GM21528 (cell line): ENCODE measurements around the gene CYP46A1.

Experiments
- ATAC-seq: cut with Tn5 transposase; IDR thresholded peaks from one replicate; pipeline ENCODE4 v1.9.1; 2021; ENCODE audit warnings: mild to moderate bottlenecking, moderate library complexity; ENCODE audit not compliant: unreplicated experiment, low FRiP score

CYP46A1 gene

GRCh38 chr14:99672506-99673304 is 11.4 kb upstream of the CYP46A1 start:
- ATAC-seq, result peak; percentile 63

GRCh38 chr14:99673305-99674063 is 10.6 kb upstream of the CYP46A1 start:
- ATAC-seq, result no peak

DNA sequence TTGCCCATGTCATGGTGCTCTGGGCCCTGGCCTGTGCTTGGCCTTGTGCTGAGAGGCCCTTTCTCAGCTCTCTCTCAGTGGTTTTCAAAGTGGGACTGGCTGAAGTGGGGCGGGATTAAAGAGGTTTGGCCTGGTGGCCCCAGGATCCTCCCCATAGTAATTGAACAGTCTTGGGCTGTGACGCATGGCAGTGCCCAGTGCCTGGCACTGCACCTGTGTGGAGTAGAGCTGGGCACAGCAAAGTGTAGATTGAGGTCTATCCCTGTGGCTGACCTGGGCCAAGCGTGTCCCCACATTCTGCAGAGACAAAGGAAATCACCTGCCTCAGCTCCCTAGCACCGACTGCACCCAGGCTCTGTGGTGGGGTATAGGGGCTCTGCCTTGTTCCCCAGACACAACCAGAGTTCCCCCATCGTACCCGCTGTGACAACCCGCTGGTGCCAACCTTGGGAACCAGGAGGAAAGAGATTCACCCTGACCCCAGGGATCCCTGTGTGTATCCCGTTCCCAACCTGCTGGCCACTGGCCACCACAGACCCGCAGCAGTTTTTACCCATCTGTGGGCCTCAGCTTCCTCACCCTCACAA is 9.9 kb upstream of the CYP46A1 start:
- ATAC-seq, result no peak

GRCh38 chr14:99674776-99675381 is 9.2 kb upstream of the CYP46A1 start:
- no peak for ATAC-seq

DNA sequence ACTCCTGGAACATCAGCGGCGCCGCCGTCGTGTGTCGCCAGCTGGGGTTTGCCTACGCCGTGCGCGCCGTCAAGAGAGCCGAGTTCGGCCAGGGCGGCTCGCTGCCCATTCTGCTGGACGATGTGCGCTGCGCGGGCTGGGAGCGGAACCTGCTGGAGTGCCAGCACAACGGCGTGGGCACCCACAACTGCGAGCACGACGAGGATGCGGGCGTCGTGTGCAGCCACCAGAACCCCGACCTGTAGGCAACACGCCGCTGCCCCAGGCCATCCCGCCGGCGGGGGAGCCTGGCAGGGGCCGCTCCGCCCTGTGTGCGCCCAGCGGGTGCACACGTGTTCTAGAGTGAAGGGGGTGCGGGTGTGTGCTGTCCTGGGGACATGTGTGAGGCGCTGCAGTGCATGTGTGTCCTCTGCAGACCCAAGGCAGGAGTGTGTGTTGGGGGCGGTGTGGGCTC is 8.7 kb upstream of the CYP46A1 start:
- ATAC-seq, result no peak

- ATAC-seq, result no peak
Observed at GRCh38 chr14:99675951-99676350, 8.1 kb upstream of the CYP46A1 start.

DNA sequence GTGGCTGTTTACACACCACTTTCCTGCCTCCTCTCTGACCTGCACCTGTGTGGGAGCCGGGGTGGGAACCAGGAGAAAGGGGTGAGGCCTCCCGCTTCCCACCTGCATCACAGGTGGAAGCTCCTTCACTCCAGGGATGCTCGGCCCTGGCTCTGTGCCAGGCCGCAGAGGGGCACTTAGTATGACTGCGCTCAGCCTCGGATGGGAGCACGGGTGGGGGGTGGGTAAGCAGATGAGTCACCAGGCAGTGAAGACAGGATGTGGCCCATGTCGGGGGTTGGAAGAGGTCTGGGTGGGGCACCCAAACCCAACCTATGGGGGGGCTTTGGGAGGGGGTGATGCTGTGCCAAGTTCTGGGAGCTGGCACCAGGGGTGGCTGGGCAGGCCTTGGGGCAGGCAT is 7.4 kb upstream of the CYP46A1 start:
- no peak for ATAC-seq

DNA sequence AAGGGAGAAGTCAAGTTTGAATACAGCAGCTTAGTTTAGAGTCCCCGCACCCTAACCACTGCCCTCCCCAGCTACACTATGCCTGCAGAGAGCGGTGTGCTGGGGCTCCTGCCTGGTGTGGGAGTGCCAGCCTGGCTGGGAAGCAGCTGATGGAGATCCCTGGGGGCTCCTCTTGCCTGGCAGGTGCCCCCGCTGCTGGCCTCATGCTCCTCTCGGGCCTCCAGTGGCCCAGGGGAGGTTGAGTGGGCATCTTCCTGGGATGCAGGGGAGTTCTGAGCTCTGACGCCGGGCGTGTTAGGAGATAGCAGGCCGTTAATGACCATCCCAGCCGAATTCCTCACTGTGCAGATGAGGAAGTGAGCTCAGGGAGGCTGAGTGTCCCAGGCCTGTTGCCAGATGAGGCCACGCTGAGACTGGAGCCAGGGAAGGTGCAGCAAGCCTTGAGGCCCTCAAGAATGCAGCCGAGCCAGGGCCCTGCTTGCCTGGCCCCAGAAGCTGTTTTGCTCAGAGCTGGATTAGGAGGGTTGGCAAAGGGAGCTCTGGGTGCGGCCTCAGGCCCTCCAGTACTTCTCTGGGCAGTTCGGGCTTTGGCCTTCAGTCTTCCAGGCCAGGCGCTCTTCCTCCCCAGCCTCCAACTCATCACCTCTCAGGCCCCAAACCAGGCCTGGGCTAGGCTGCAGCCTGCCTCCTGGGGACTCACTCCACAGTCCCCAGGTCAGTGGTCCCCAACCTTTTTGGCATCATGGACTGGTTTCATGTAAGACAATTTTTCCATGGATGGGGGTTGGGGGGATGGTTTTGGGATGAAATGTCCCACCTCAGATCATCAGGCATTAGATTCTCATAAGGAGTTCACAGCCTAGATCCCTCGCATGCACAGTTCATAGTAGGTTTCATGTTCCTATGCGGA is 6.6 kb upstream of the CYP46A1 start:
- no peak for ATAC-seq

DNA sequence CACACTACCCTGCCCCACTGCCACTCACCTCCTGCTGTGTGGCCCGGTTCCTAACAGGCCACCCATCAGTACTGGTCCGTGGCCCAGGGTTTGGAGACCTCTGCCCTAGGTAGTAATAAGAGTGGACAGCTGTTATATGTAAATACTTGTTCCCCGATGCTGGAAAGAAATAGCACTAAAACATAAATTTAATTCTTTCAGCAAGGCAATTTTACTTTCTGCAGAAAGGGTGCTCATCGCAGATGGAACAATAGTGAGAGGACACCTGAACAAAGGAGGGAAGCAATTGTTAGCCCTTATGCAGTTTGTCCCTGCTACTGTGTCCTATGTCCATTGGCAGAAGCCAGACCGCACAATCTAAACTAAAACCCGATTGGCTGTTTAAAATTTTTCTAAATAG is 5.9 kb upstream of the CYP46A1 start:
- ATAC-seq, result no peak

DNA sequence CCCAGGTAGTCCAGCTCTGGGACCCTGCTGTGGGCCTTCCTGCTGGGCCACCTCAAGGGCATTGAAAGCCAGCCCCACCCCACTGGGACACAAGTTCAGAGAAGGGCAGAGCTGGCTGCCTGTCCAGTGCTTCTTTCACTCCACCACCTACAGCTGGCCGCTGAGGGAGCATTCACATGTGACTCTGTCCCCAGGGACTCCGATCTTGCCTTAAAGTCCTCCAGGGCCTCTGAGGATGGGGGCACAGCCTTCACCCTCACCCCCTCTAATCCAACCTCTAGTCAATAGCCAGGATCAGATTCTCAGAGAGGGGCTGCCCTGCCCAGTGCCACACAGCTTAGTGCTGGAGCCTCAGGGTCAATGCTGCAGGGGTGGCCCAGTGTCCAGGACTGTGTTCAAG is 5.0 kb upstream of the CYP46A1 start:
- ATAC-seq, result no peak

GRCh38 chr14:99679543-99679942 is 4.6 kb upstream of the CYP46A1 start:
- no peak for ATAC-seq

DNA sequence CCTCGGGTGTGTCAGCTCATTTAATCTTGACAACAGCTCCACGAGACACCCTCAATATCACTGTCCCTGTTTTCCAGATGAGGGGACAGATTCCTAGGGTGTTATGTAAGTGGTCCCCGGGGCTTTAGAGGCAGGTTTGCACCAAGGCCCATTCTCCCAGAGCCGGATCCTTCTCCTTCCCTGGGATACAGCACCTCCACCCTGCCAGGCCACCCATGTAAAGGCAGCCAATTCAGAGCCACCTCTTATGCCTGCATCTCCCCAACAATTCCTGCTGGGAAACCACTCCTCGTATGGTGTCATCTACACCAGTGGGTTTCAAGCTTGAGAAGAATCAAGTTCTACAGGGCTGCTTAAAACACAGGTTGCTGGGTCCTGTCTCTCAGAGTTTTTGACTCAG is 4.1 kb upstream of the CYP46A1 start:
- ATAC-seq, result no peak

DNA sequence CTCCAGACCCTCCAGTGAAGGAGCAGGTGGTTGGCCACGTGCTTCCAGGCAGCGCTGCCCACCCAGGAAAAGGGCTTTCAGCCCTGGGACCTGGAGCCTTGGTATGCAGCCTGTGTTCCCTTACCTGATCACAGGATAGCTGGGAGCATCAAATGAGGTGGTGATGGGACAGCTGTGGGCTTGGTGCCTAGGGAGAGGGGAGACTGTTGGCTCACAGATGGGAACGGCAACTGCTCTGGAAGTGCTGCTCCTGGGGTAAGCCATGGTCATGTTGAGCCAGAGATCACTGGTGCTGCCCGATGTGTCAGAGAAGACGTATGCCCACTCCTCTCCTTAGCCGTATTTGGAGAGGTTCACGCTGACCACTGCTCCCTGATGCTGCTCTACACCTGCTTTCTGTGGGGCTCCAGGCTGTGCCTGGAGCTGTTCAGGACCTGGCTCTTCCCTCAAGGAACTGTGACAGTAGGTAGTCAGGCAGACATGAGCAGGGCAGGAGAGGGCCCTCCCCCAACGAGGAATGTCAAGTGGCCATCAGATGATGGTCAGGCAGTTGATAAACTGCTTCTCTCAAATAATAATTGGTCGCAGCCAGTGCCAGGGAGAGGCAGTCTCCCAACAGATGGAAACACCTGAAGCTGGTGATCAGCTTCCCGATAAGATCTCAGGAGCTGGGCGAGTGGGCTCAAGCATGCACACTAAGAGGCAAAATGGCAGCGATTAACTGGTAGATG is 2.8 kb upstream of the CYP46A1 start:
- ATAC-seq, result no peak

- no peak for ATAC-seq
Observed at GRCh38 chr14:99681832-99682148, 2.3 kb upstream of the CYP46A1 start.

DNA sequence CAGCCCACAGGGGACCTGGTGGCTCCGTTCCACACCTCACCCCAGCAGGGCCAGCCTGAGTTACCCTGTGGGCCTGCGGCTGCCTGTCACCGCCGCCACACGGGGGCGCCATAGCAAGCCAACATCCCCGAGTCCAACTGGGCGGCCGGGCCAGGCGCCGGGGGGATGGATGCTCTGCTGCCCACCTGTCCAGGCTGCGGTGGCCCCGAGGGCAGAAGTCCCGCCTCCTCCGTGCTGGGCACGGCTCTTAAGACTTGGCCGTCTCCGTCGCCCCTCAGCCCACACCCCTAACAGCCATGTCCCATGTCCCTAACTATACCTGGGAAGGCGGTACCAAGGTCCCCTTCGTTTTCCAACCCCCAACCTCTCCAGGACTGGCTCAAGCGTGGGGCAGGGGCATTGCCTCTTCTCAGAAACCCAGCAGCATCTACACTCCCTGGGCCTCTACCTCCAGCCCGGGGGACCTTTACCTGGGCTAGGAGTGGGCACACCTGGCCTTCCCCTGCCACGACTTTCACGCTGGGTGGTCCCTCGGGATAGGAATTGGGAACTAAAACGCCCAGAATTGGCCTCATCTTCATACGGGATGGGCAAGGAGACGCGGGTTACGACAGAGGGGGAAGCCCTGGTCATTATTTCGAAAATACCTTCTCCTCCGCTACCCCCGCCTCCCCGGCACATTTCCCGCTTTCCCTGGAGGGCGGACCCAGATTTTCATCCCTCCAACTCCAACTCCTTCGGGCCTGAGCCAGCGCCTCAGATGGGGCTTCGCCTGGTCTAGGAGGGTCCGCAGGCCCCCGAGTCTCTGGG is 1.1 kb upstream of the CYP46A1 start:
- peak; percentile 37 for ATAC-seq

DNA sequence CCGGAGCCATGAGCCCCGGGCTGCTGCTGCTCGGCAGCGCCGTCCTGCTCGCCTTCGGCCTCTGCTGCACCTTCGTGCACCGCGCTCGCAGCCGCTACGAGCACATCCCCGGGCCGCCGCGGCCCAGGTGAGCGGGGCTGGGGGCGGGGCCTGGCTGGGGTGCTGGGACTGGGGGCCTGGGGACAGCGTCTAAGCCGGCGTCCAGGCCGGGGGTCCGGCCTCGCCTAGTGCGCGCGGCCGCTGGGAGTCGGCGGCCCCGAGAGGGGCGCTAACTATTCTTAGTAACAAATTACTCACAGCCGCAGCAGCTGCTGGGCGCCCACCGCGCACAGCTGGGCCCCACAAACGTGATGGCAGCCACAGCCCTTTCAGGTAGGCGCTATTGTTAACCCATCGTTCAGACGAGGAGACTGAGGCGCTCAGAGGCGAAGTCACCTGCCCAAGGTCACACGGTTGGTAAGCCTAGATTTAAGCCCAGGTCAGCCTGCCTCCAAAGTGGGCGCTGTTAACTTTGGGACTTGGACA is 374 bp downstream of the CYP46A1 start:
- ATAC-seq, result peak; percentile 42

DNA sequence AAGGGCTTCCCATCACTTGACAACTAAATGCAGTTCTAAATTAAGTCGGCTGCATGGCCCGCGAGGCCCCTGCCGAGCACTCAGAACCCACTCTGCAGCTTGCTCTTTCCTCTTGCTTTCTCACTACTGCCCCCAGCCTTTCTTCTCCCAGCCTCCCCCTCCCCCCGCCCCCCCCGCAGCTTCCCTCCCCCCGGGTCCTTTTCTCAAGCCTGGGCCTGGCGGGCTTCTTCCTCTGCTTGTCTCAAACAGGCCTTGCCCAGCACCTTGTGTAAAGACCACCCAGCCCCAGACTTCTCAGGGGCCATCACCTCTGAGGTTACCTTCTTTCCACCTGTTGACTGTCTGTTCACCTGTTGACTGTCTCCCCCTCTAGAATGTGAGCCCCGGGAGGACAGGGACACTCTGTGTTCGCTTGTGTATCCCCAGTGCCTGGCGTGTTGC is 1.1 kb downstream of the CYP46A1 start:
- no peak for ATAC-seq

GRCh38 chr14:99685596-99685995 is 1.5 kb downstream of the CYP46A1 start:
- ATAC-seq, result no peak
